IMR-90 (cell line): ENCODE results near the gene KRTAP5-1. TPM values are rescaled to one million over a fixed set of nuclear protein-coding genes. Genes with fewer than 3 reads are reported as not detected.

Experiments used
- ATAC-seq: fragments of 200-7000 bp; cut with Tn5 transposase; 2 replicates; pipeline ENCODE4 v1.9.1; 2020; ENCODE audit warnings: low read depth, mild to moderate bottlenecking, moderate library complexity
- BruUV-seq: library from RNA; stranded (reverse); fragments of 400-500 nt; replicated peaks from 2 replicates; lab custom pipeline; 2021; lab: Mats Ljungman, UMichigan
- CTCF ChIA-PET: fragments of 300-600 bp; formaldehyde crosslinking; extraction: SDS; loops from one replicate; lab custom pipeline; 2021; ENCODE audit warnings: antibody characterized with exemption; lab: Yijun Ruan, JAX
- POLR2A ChIA-PET: fragments of 300-600 bp; sonication (Branson Sonifier 250); formaldehyde crosslinking; loops from one replicate; lab custom pipeline; 2022; ENCODE audit warnings: antibody characterized with exemption; ENCODE audit not compliant: unreplicated experiment; lab: Charles Lee
- DNase-seq: peaks from one replicate; pipeline ENCODE4 v3.0.0; 2013
- H2AFZ ChIP-seq: replicated peaks from 2 replicates; pipeline ENCODE3; 2013; ENCODE audit warnings: low read length, mild to moderate bottlenecking; ENCODE audit not compliant: poor library complexity
- H2AK5ac ChIP-seq: 2 replicates; pipeline ENCODE4 v1.6.1; 2013; ENCODE audit warnings: low read depth, low read length, inconsistent platforms
- H2AK9ac ChIP-seq: replicated peaks from 2 replicates; pipeline ENCODE3; 2013; ENCODE audit warnings: mild to moderate bottlenecking, low read depth, low read length, moderate library complexity; ENCODE audit not compliant: poor library complexity
- H2BK120ac ChIP-seq: 2 replicates; pipeline ENCODE4 v1.6.1; 2013; ENCODE audit warnings: low read depth, low read length, inconsistent platforms
- H2BK15ac ChIP-seq: 3 replicates; pipeline ENCODE4 v1.6.1; 2013; ENCODE audit warnings: low read depth, low read length, inconsistent platforms
- H2BK20ac ChIP-seq: 2 replicates; pipeline ENCODE4 v1.6.1; 2013; ENCODE audit warnings: low read depth, mild to moderate bottlenecking, inconsistent platforms, low read length, moderate library complexity
- H2BK5ac ChIP-seq: 2 replicates; pipeline ENCODE4 v1.6.1; 2013; ENCODE audit warnings: mild to moderate bottlenecking, low read depth, low read length, inconsistent platforms; ENCODE audit not compliant: poor library complexity, severe bottlenecking
- H3K14ac ChIP-seq: replicated peaks from 2 replicates; pipeline ENCODE4 v1.6.1; 2013; ENCODE audit warnings: low read depth, low read length, inconsistent platforms
- H3K18ac ChIP-seq: 2 replicates; pipeline ENCODE4 v1.6.1; 2013; ENCODE audit warnings: low read depth, low read length, control low read depth
- H3K23ac ChIP-seq: 2 replicates; pipeline ENCODE4 v1.6.1; 2013; ENCODE audit warnings: low read depth, low read length, inconsistent platforms
- H3K27ac ChIP-seq: 2 replicates; pipeline ENCODE4 v1.5.1; 2013; ENCODE audit warnings: mild to moderate bottlenecking, control low read depth, low read length; ENCODE audit not compliant: insufficient read depth
- H3K27me3 ChIP-seq: 2 replicates; pipeline ENCODE4 v1.6.1; 2013; ENCODE audit warnings: low read length; ENCODE audit not compliant: control insufficient read depth, insufficient read depth
- H3K36me3 ChIP-seq: 2 replicates; pipeline ENCODE4 v1.6.1; 2013; ENCODE audit warnings: low read length, mixed read lengths; ENCODE audit not compliant: control insufficient read depth, insufficient read depth
- H3K4ac ChIP-seq: 2 replicates; pipeline ENCODE4 v1.6.1; 2013; ENCODE audit warnings: low read depth, low read length, inconsistent platforms
- H3K4me1 ChIP-seq: 2 replicates; pipeline ENCODE4 v1.6.1; 2013; ENCODE audit warnings: low read length, mixed read lengths; ENCODE audit not compliant: control insufficient read depth, insufficient read depth
- H3K4me2 ChIP-seq: 2 replicates; pipeline ENCODE4 v1.6.1; 2013; ENCODE audit warnings: low read depth, mild to moderate bottlenecking, control low read depth, low read length, moderate library complexity
- H3K4me3 ChIP-seq: 2 replicates; pipeline ENCODE4 v1.5.1; 2013; ENCODE audit warnings: low read depth, mild to moderate bottlenecking, control low read depth, low read length, moderate library complexity; ENCODE audit not compliant: insufficient read depth
- H3K56ac ChIP-seq: 2 replicates; pipeline ENCODE4 v1.6.1; 2013; ENCODE audit warnings: low read length, inconsistent platforms; ENCODE audit not compliant: insufficient read depth; ENCODE audit errors: extremely low read depth
- H3K79me1 ChIP-seq, 2 experiments: 2 replicates each; pipeline ENCODE4 v1.6.1; 2013; ENCODE audit warnings: low read length in 2 of 2, inconsistent platforms in 1 of 2, low read depth in 1 of 2
- H3K9ac ChIP-seq: 2 replicates; pipeline ENCODE4 v1.6.1; 2013; ENCODE audit warnings: low read depth, low read length, control low read depth
- H3K9me1 ChIP-seq: 2 replicates; pipeline ENCODE4 v1.6.1; 2013; ENCODE audit warnings: low read length, inconsistent platforms; ENCODE audit not compliant: insufficient read depth
- H3K9me3 ChIP-seq: 2 replicates; pipeline ENCODE4 v1.6.1; 2013; ENCODE audit warnings: low read length; ENCODE audit not compliant: control insufficient read depth, insufficient read depth
- H4K20me1 ChIP-seq: 2 replicates; pipeline ENCODE4 v1.6.1; 2013; ENCODE audit warnings: low read length, inconsistent platforms; ENCODE audit not compliant: insufficient read depth
- H4K5ac ChIP-seq: 2 replicates; pipeline ENCODE4 v1.6.1; 2013; ENCODE audit warnings: mild to moderate bottlenecking, low read depth, low read length, control low read depth
- H4K8ac ChIP-seq, 2 experiments: 2 replicates each; pipeline ENCODE4 v1.6.1; 2013; ENCODE audit warnings: low read depth in 2 of 2, low read length in 2 of 2, control low read depth in 1 of 2, inconsistent platforms in 1 of 2
- H4K91ac ChIP-seq: 2 replicates; pipeline ENCODE4 v1.6.1; 2013; ENCODE audit warnings: low read depth, low read length, inconsistent platforms; ENCODE audit not compliant: insufficient read depth
- BHLHE40 ChIP-seq: fragments of 150-350 bp; IDR thresholded peaks from 2 replicates; pipeline ENCODE4 v1.6.1; 2016; ENCODE audit warnings: mild to moderate bottlenecking, low read depth, low read length
- CEBPB ChIP-seq: IDR thresholded peaks from 2 replicates; pipeline ENCODE4 v1.6.1; 2012; ENCODE audit warnings: low read depth, low read length, improper control_type of control experiment
- CHD1 ChIP-seq: IDR thresholded peaks from 2 replicates; pipeline ENCODE4 v1.6.1; 2012; ENCODE audit warnings: low read depth, low read length, improper control_type of control experiment
- CTCF ChIP-seq: conservative IDR thresholded peaks from 2 replicates; pipeline ENCODE4 v1.5.1; 2012; ENCODE audit warnings: mild to moderate bottlenecking, low read depth, low read length, improper control_type of control experiment
- FOS ChIP-seq: fragments of 150-350 bp; IDR thresholded peaks from 2 replicates; pipeline ENCODE4 v1.6.1; 2016; ENCODE audit warnings: low read depth, low read length
- MAFK ChIP-seq: IDR thresholded peaks from 2 replicates; pipeline ENCODE4 v1.6.1; 2012; ENCODE audit warnings: low read depth, low read length, improper control_type of control experiment
- MAZ ChIP-seq: IDR thresholded peaks from 2 replicates; pipeline ENCODE4 v1.6.1; 2012; ENCODE audit warnings: low read depth, mild to moderate bottlenecking, low read length, improper control_type of control experiment, moderate library complexity, borderline replicate concordance
- MXI1 ChIP-seq: IDR thresholded peaks from 2 replicates; pipeline ENCODE4 v1.6.1; 2012; ENCODE audit warnings: low read depth, mild to moderate bottlenecking, low read length, moderate library complexity, borderline replicate concordance
- POLR2A ChIP-seq: IDR thresholded peaks from 2 replicates; pipeline ENCODE4 v1.6.1; 2012; ENCODE audit warnings: mild to moderate bottlenecking, low read depth, low read length
- RAD21 ChIP-seq: IDR thresholded peaks from 2 replicates; pipeline ENCODE4 v1.6.1; 2012; ENCODE audit warnings: low read length, improper control_type of control experiment
- RCOR1 ChIP-seq: IDR thresholded peaks from 2 replicates; pipeline ENCODE4 v1.6.1; 2012; ENCODE audit warnings: mild to moderate bottlenecking, low read length, improper control_type of control experiment; ENCODE audit not compliant: insufficient replicate concordance
- RFX5 ChIP-seq: IDR thresholded peaks from 2 replicates; pipeline ENCODE4 v1.8.0; 2012; ENCODE audit warnings: low read depth, mild to moderate bottlenecking, low read length, moderate library complexity
- SMC3 ChIP-seq: fragments of 150-350 bp; IDR thresholded peaks from 2 replicates; pipeline ENCODE4 v1.6.1; 2016; ENCODE audit warnings: low read depth, mild to moderate bottlenecking, antibody characterized with exemption, low read length, moderate library complexity
- USF2 ChIP-seq: fragments of 150-350 bp; IDR thresholded peaks from 2 replicates; pipeline ENCODE4 v1.6.1; 2017; ENCODE audit warnings: mild to moderate bottlenecking, antibody characterized with exemption, low read length, low read depth
- WGBS, 2 experiments: methylation state at CpG; one replicate each; pipeline versions ENCODE4 v1.1.5 to v1.1.7; 2013; ENCODE audit warnings: missing lambda C conversion rate in 2 of 2; ENCODE audit not compliant: insufficient read length in 1 of 2; ENCODE audit errors: extremely low coverage in 2 of 2; 5-methylcytosine and 5-hydroxymethylcytosine counted together
- dilution Hi-C: fragments of 300-500 bp; cut with HindIII; formaldehyde crosslinking; loops from one replicate; pipeline ENCODE4 v1.14.3; 2018; ENCODE audit warnings: low sequenced_read_pairs; ENCODE audit not compliant: unreplicated experiment
- in situ Hi-C: fragments of 300-500 bp; cut with MboI; formaldehyde crosslinking; loops from 3 replicates; pipeline ENCODE4 v1.14.3; 2019; ENCODE audit warnings: low sequenced_read_pairs, inconsistent platforms, mixed read lengths
- intact Hi-C: fragments of 100-400 bp; cut with micrococcal nuclease; formaldehyde crosslinking; loops from 2 replicates; pipeline ENCODE4 v1.10.0; 2022
- polyA plus RNA-seq, 3 experiments: library from polyadenylated mRNA; depleted of rRNA; stranded (reverse); fragments of >200 nt; gene quantifications; 2 replicates each; pipeline ENCODE4 v1.2.3, GENCODE V29; 2012; ENCODE audit warnings: low replicate concordance in 1 of 3
- total RNA-seq: library from RNA; depleted of rRNA; stranded (reverse); fragments of >200 nt; gene quantifications from 2 replicates; pipeline ENCODE4 v1.2.3, GENCODE V29; 2012
- TF ChIP-seq, protein P1 (sequence below): fragments of 150-350 bp; IDR thresholded peaks from 2 replicates; pipeline ENCODE4 v1.6.1; 2016; ENCODE audit warnings: low read depth, mild to moderate bottlenecking, low read length, moderate library complexity, borderline replicate concordance

KRTAP5-1 gene
- total and polyA plus RNA-seq, 2 of the 4 experiments (the other 2 are of a cell fraction), result not detected

- H4K20me1 ChIP-seq, result 0 out of 2 replicates have a peak, but pooled peaks cover 5% of the 10 kb centered on the region
- no peak overlapping the region for H2AK5ac ChIP-seq
- no peak overlapping the region for H3K9ac ChIP-seq
- DNase-seq, result no peak
- peaks cover 4% of the 10 kb centered on the region; the same call in 1 of the 2 replicates for H3K4me1 ChIP-seq
- dilution Hi-C loops (no loop called here), in situ Hi-C loops (no loop called here), intact Hi-C loops (no loop called here)
- no peak overlapping the region for H2BK20ac ChIP-seq
- no peak for ATAC-seq
- peaks cover 67% of the 10 kb centered on the region for H3K27me3 ChIP-seq
- no peak overlapping the region for H4K91ac ChIP-seq
- H3K9me3 ChIP-seq, result no peaks in the 10 kb centered on the region
- ChIA-PET CTCF (no interaction called here), POLR2A (interaction anchor here (0.6 kb wide), 1 partner anchor 14 kb away, joined by 3 read pairs; no protein-coding TSS in a partner anchor)
- no peak overlapping the region for H2AK9ac ChIP-seq
- H3K14ac ChIP-seq, result no peak overlapping the region
- H2AFZ ChIP-seq, result no peak overlapping the region
- H3K79me1 ChIP-seq, result no peaks in the 10 kb centered on the region
- H2BK5ac ChIP-seq, result no peak overlapping the region
- H3K4me3 ChIP-seq, result no peak overlapping the region
- H2BK120ac ChIP-seq, result no peak overlapping the region
- no peak overlapping the region for H3K23ac ChIP-seq
- 40% methylated on average over 3 of the region's 6 CpGs; no CpG with 5 or more reads in 1 of the 2 experiments for WGBS, 2 experiments
- no peak overlapping the region for H4K8ac ChIP-seq
- H3K4ac ChIP-seq, result no peak overlapping the region
- H4K5ac ChIP-seq, result no peak overlapping the region
- H3K36me3 ChIP-seq, result no peaks in the 10 kb centered on the region
- H3K4me2 ChIP-seq, result no peak overlapping the region
- H2BK15ac ChIP-seq, result no peak overlapping the region
- BruUV-seq, result no TSS peak
- H3K18ac ChIP-seq, result no peak overlapping the region
- no peak overlapping the region for H3K56ac ChIP-seq
- no peak overlapping the region for H3K27ac ChIP-seq
- no peaks in the 10 kb centered on the region for H3K9me1 ChIP-seq
- TF ChIP-seq, protein P1, sequence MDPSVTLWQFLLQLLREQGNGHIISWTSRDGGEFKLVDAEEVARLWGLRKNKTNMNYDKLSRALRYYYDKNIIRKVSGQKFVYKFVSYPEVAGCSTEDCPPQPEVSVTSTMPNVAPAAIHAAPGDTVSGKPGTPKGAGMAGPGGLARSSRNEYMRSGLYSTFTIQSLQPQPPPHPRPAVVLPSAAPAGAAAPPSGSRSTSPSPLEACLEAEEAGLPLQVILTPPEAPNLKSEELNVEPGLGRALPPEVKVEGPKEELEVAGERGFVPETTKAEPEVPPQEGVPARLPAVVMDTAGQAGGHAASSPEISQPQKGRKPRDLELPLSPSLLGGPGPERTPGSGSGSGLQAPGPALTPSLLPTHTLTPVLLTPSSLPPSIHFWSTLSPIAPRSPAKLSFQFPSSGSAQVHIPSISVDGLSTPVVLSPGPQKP, result no peak
- no peak for TF ChIP-seq SMC3
- TF ChIP-seq POLR2A, result no peak
- TF ChIP-seq RCOR1, result no peak
- TF ChIP-seq RAD21, result no peak
- TF ChIP-seq CHD1, result no peak
- TF ChIP-seq MAFK, result no peak
- TF ChIP-seq FOS, result no peak
- no peak for TF ChIP-seq BHLHE40
- no peak for TF ChIP-seq CTCF
- TF ChIP-seq MXI1, result no peak
- TF ChIP-seq RFX5, result no peak
- TF ChIP-seq MAZ, result no peak
- no peak for TF ChIP-seq USF2
- TF ChIP-seq CEBPB, result no peak
Observed at GRCh38 chr11:1544536-1544935, 40.5 kb downstream of the KRTAP5-1 start.
